ENCODE results near the gene ATP6V0C.
"Not testable (repeated sequence)": the region's sequence is repeated elsewhere in the genome, so short reads cannot be mapped to it uniquely, and the experiment has no call there.

ATP6V0C gene

DNA sequence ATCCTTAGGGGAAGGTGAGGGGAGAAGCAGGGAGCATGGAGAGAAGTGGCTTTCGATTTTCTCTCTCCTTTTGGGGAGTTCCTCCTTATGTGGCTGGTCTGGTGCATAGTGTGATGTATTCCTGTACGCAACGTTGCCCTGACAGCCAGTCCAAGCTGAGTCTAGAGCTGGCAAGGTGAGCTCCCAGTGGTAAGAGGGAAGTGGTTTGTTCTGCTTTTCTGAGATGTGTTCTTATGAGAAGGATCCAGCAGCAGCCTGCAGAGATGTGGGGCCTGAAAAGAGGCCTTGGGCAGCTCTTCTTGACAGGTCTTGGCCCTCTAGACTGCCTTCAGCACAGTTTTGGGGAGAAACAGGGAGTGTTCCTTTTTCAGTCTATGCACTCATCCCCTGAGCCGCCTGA is 27.2 kb downstream of the ATP6V0C start:
- not testable (repeated sequence) for DNase-seq (ENCODE audit: low read depth in 3 of 3, low spot score in 1 of 3)

DNA sequence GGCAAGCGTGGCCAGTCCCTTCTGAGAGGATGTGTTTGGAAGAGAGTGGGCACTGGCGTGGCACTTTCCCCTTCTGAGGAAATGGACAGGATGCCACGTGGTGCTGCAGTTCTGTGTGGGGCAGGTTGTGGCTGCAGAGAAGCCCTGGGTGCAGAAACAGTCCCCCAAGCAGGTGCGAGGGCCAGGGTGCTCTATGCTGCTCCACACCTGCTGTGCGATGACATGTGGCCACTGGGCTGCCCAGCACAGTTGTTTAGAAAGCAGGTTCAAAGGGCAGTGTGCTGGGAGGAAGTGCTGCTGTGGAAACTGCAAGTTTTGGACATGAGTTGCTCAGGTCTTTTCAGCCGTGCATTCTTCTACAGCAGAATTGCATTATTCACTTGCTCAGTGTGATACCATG is 27.7 kb downstream of the ATP6V0C start:
- DNase-seq (ENCODE audit: low read depth in 3 of 3, low spot score in 1 of 3): not testable (repeated sequence)

DNA sequence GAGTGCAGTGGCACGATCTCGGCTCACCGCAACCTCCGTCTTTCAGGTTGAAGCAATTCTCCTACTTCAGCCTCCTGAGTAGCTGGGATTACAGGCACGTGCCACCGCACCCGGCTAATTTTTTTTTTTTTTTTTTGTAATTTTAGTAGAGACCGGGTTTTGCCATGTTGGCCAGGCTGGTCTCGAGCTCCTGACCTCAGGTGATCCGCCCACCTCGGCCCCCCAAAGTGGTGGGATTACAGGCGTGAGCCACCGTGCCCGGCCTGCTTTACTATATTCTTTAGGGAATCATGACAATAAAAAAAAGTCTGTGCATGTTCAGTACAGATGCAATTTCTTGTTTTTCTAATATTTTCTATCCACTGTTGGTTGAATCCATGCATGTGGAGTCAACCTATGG is 30.0 kb downstream of the ATP6V0C start:
- DNase-seq (ENCODE audit: low read depth in 3 of 3, low spot score in 1 of 3): not testable (repeated sequence)

DNA sequence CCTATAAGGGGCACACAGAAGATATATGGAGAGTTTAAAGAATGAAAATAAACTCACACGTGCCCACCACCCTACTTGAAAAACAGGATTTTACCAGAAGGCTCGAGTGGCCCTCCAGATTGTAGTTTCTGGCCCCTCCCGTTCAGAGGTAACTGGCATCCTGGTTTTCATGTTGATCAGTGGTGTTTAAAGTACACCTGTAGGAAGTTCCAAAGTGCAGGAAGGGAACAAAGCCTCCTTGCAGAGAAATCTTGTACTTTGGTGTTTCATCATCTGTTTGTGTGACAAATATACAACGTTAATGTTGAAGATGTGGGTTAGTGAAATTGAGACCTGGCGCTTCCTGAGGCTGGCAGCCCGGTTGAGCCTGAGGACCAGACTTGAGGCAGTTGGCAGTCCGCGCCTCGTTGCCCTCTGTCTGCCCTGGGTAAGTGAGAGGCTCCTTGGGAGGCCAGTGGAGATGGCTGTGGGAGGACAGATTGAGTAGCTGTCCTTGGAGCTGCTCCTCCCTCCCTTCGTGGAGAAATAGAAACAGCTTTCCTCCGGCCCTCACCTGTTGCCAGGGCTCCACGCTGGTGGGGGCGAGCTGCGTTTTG is 36.6 kb downstream of the ATP6V0C start:
- not testable (repeated sequence) for DNase-seq (ENCODE audit: low read depth in 3 of 3, low spot score in 1 of 3)

DNA sequence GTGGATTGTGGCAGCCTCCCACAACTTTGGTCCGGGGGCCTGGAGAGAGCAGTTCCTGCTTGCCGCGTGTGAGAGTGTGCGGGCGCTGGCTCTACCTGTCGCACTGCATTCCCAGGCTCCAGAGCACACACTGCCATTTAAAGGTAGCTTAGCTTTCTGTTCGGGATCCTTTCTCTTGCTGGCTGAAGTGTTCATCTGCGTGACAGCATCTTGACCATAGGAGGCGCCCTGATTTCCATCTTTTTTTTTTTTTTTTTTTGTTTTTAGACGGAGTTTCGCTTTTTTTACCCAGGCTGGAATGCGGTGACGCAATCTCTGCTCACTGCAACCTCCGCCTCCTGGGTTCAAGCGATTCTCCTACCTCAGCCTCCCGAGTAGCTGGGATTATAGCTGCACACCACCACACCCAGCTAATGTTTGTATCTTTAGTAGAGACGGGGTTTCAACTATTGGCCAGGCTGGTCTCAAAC is 37.7 kb downstream of the ATP6V0C start:
- not testable (repeated sequence) for DNase-seq (ENCODE audit: low read depth in 3 of 3, low spot score in 1 of 3)

GRCh38 chr16:2554709-2555425 is 41.1 kb downstream of the ATP6V0C start:
- DNase-seq (ENCODE audit: low read depth in 3 of 3, low spot score in 1 of 3): not testable (repeated sequence)

- not testable (repeated sequence) for DNase-seq (ENCODE audit: low read depth in 3 of 3, low spot score in 1 of 3)
These were observed 43.4 kb downstream of the ATP6V0C start for GRCh38 chr16:2557150-2557549.

GRCh38 chr16:2560131-2560797 is 46.5 kb downstream of the ATP6V0C start:
- not testable (repeated sequence) for DNase-seq (ENCODE audit: low read depth in 3 of 3, low spot score in 1 of 3)

DNA sequence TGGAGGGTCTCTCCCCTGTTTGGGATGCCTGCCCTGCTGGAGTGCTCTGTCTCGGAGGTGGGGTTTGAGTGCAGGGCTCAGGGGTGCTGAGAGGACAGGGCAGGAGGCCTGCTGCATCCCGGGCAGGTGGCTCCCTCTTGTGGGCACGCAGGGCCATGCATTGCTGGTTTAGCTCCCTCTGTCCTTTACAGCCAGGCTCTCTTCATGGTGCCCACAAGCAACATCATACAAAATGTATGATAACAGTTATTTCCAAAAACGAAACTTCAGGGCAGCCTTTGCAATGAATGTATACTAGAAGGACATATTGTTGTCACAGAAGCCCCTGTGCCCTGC is 47.0 kb downstream of the ATP6V0C start:
- DNase-seq (ENCODE audit: low read depth in 3 of 3, low spot score in 1 of 3): peak in 2 of 3 donors; percentile 30 to 49

DNA sequence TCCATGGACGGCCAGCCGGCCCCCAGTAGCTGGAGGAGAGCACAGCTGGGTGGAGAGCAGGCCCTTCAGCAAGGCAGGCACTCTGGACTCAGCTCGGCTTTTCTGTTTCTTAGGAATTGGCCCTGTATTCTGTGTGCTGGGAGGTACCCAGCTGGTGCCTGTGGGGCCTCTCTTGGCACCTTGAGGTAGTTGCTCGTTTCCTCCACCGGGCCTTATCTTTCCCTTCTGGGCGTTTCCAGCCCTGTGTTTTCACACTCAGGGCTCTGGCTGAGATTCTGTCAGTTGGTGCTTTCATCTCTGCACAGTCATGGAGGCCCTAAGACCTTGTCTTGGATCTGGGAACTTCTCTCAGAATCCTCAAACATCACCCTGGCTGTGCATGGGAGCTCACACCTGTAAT is 53.8 kb downstream of the ATP6V0C start:
- DNase-seq (ENCODE audit: low read depth in 3 of 3, low spot score in 1 of 3): not testable (repeated sequence)

DNA sequence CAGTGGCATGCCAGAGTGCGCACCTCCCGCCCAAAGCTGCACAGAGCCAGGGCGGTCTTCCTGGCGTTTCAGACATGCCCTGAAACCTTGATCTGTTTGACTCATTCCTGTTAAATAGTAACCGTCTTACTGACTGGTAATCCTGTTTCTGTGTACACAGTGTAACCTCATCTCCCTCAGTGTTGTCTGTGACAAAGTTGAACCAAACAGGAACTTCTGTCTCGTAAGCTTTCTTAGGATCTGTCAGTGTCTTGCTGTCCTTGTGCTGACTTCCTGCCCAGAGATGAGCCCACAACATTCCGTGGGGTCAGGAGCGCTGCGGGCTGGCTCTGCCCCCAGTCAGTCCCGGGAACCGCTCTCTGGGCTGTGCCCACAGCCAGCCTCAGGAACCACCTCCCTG is 54.8 kb downstream of the ATP6V0C start:
- DNase-seq (ENCODE audit: low read depth in 3 of 3, low spot score in 1 of 3): not testable (repeated sequence)
